GM12878 (cell line): ENCODE measurements around the gene SLC34A1. TPM values are rescaled to one million over a fixed set of nuclear protein-coding genes. Genes with fewer than 3 reads are reported as not detected.
A peak's percentile ranks its signal among the peaks of the same experiment; 100 is the strongest.

ENCODE experiments used
- ATAC-seq: fragments of 200-7000 bp; cut with Tn5 transposase; 3 replicates; pipeline ENCODE4 v1.9.1; 2020; ENCODE audit warnings: mild to moderate bottlenecking, moderate library complexity
- BruUV-seq: library from RNA; stranded (reverse); fragments of 400-500 nt; replicated peaks from 2 replicates; lab custom pipeline; 2021; lab: Mats Ljungman, UMichigan
- CTCF ChIA-PET: fragments of 300-600 bp; sonication (Branson Sonifier 250); formaldehyde crosslinking; extraction: SDS; loops from one replicate; lab custom pipeline; 2021; ENCODE audit warnings: inconsistent platforms; lab: Yijun Ruan, JAX
- POLR2A ChIA-PET: fragments of 350-600 bp; formaldehyde crosslinking; extraction: SDS; loops from one replicate; lab custom pipeline; 2021; ENCODE audit warnings: inconsistent platforms; lab: Charles Lee
- RAD21 ChIA-PET: fragments of 300-600 bp; sonication (Branson Sonifier 250); formaldehyde crosslinking; loops from one replicate; lab custom pipeline; 2023; ENCODE audit warnings: antibody characterized with exemption; ENCODE audit not compliant: unreplicated experiment; lab: Charles Lee
- SMC1A ChIA-PET: fragments of 300-600 bp; sonication (Branson Sonifier 250); formaldehyde crosslinking; loops from one replicate; lab custom pipeline; 2023; ENCODE audit not compliant: unreplicated experiment, uncharacterized antibody; lab: Charles Lee
- DNase-seq: peaks from one replicate; pipeline ENCODE4 v3.0.0-alpha.2; 2011; ENCODE audit warnings: low read depth, low spot score
- FAIRE-seq: peaks from 3 replicates; lab custom pipeline; 2011; peaks lifted over from hg19 to GRCh38; lab: Jason Lieb, UNC
- H2AFZ ChIP-seq: 2 replicates; pipeline ENCODE4 v1.6.0; 2011; ENCODE audit warnings: low read depth, low read length, control low read depth; ENCODE audit not compliant: control insufficient read depth
- H3K27ac ChIP-seq: 2 replicates; pipeline ENCODE4 v1.5.1; 2011; ENCODE audit warnings: control low read depth; ENCODE audit not compliant: control insufficient read depth, insufficient read depth
- H3K27me3 ChIP-seq, 2 experiments: replicated peaks in 1 of 2; 2 replicates each; pipeline versions ENCODE4 v1.6.0 to v1.6.1; 2011; ENCODE audit warnings: low read length in 1 of 2; ENCODE audit not compliant: control insufficient read depth in 2 of 2, insufficient read depth in 2 of 2
- H3K36me3 ChIP-seq, 2 experiments: 2 replicates each; pipeline ENCODE4 v1.5.1; 2011; ENCODE audit warnings: low read length in 1 of 2; ENCODE audit not compliant: control insufficient read depth in 2 of 2, insufficient read depth in 2 of 2
- H3K4me1 ChIP-seq: 2 replicates; pipeline ENCODE4 v1.6.1; 2011; ENCODE audit warnings: mild to moderate bottlenecking, low read length, moderate library complexity, mixed read lengths; ENCODE audit not compliant: control insufficient read depth, insufficient read depth
- H3K4me2 ChIP-seq: 2 replicates; pipeline ENCODE4 v1.6.0; 2011; ENCODE audit warnings: control low read depth; ENCODE audit not compliant: control insufficient read depth, insufficient read depth
- H3K4me3 ChIP-seq: fragments of 200-600 bp; sonication (generic); 2 replicates; pipeline ENCODE4 v1.5.1; 2016
- H3K79me2 ChIP-seq: 2 replicates; pipeline ENCODE4 v1.6.0; 2011; ENCODE audit warnings: low read length; ENCODE audit not compliant: control insufficient read depth, insufficient read depth
- H3K9ac ChIP-seq: 2 replicates; pipeline ENCODE4 v1.8.0; 2011; ENCODE audit warnings: low read length, control low read depth, mixed read lengths; ENCODE audit not compliant: control insufficient read depth, insufficient read depth
- H3K9me3 ChIP-seq: replicated peaks from 3 replicates; pipeline ENCODE4 v1.5.1; 2011; ENCODE audit warnings: mild to moderate bottlenecking, low read length; ENCODE audit not compliant: control insufficient read depth, insufficient read depth
- H4K20me1 ChIP-seq: 2 replicates; pipeline ENCODE4 v1.6.0; 2011; ENCODE audit not compliant: control insufficient read depth, insufficient read depth
- ASH2L ChIP-seq: fragments of 300-600, 200-600 bp; sonication (generic); IDR thresholded peaks from 2 replicates; pipeline ENCODE4 v1.6.1; 2017; ENCODE audit warnings: low read depth, mild to moderate bottlenecking, borderline replicate concordance
- ATF7 ChIP-seq: fragments of 450-650 bp; IDR thresholded peaks from 2 replicates; pipeline ENCODE4 v1.6.1; 2016; ENCODE audit warnings: low read depth, mild to moderate bottlenecking
- EZH2 ChIP-seq: IDR thresholded peaks from 2 replicates; pipeline ENCODE4 v1.6.1; 2012; ENCODE audit warnings: low read depth, mild to moderate bottlenecking, control low read depth, inconsistent platforms, low read length, borderline replicate concordance; ENCODE audit not compliant: control insufficient read depth
- HDAC2 ChIP-seq: fragments of 200-600 bp; sonication (generic); IDR thresholded peaks from 2 replicates; pipeline ENCODE4 v1.6.1; 2017
- KDM1A ChIP-seq: fragments of 200-600 bp; sonication (generic); IDR thresholded peaks from 2 replicates; pipeline ENCODE4 v1.6.1; 2016; ENCODE audit warnings: borderline replicate concordance
- SPI1 ChIP-seq: IDR thresholded peaks from 2 replicates; pipeline ENCODE4 v1.6.1; 2011; ENCODE audit warnings: low read depth, mild to moderate bottlenecking, low read length, moderate library complexity, borderline replicate concordance; ENCODE audit not compliant: insufficient read depth
- ZSCAN29 ChIP-seq: fragments of 450-650 bp; IDR thresholded peaks from 2 replicates; pipeline ENCODE4 v1.6.1; 2017; ENCODE audit warnings: mild to moderate bottlenecking, moderate library complexity
- WGBS: methylation state at CpG from one replicate; pipeline ENCODE4 v1.1.6; 2016; ENCODE audit warnings: low lambda C conversion rate; ENCODE audit not compliant: insufficient replicate concordance, insufficient coverage; ENCODE audit errors: missing lambda C conversion rate; 5-methylcytosine and 5-hydroxymethylcytosine counted together
- in situ Hi-C: fragments of 300-500 bp; cut with MboI; formaldehyde crosslinking; loops from 9 replicates; pipeline ENCODE4 v1.14.3; 2018; ENCODE audit warnings: mixed read lengths
- intact Hi-C: fragments of 100-400 bp; cut with micrococcal nuclease; formaldehyde crosslinking; loops from one replicate; pipeline ENCODE4 v1.14.2; 2022; ENCODE audit not compliant: unreplicated experiment
- polyA plus RNA-seq, 11 experiments: library from polyadenylated mRNA; depleted of rRNA in 4 of 11; unstranded in 6 of 11; stranded (reverse) in 5 of 11; fragments of >200 nt; fragmentation: Nextera tagmentation in 4 of 11; fragmentation: Illumina TruSeq in 1 of 11; extraction: Ambion mirVana in 4 of 11; extraction: Trizol in 1 of 11; gene quantifications; 1 replicate in 1 of 11; 2 replicates in 10 of 11; pipeline versions ENCODE4 v1.2.1 to v1.2.3, GENCODE V29; 2011 to 2016; ENCODE audit warnings: inconsistent platforms in 2 of 11, missing spikeins in 2 of 11, low read depth in 1 of 11
- total RNA-seq, 4 experiments: library from RNA; depleted of rRNA in 3 of 4; stranded (reverse); fragments of >200 nt in 3 of 4; fragmentation: Illumina TruSeq in 1 of 4; extraction: Trizol in 1 of 4; gene quantifications; 2 replicates each; pipeline versions ENCODE4 v1.2.1 to v1.2.3, GENCODE V29; 2013 to 2021
- TF ChIP-seq, protein P1 (sequence below): fragments of 450-650 bp; conservative IDR thresholded peaks from 2 replicates; pipeline ENCODE4 v1.6.1; 2017; ENCODE audit warnings: mild to moderate bottlenecking, moderate library complexity

SLC34A1 gene
- total and polyA plus RNA-seq, 10 of the 15 experiments (the other 5 are each of a cell fraction or from before 2014, with no cell fraction given), result 0.03 to 0.14 (median 0.09) TPM; not detected in 2

DNA sequence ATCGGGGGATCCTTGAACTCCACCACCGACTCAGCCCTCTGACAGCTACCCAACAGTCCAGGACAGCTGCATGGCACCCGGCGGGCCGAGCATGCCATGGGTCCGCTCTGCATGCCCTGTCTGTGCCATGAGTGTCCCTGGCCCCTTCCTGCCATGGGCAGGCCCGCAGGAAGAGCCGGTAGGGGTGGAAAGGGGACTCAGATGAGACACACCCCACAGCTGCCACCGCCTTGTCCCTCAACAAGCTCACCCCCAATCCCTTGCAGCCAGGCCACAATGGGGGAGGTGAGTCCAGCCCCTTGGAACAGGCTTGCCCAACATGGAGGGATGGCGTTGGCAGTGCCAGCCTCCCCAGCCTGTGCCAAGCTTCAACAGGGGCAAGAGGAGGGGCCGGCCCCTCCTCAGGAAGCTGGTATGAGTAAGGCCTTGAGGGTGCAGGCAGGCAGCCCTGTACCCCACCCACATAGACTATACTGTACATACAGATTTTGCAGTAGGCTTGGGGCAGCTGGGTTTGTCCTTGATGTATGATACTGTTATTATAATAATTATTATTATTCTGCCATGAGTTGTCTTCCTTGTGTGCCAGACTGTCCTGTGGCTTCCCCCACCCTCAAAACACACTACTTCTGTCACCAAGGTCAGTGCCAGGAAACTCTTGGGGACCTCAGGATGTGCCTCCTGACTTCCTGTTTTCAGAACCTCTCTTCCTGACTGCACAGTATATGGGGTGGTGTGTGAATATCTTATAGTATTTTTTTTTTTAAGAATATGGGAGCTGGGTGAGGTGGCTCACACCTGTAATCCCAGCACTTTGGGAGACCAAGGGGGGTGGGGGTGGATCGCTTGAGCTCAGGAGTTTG is 12.0 kb upstream of the SLC34A1 start:
- H3K9me3 ChIP-seq, result no peaks in the 10 kb centered on the region
- H3K79me2 ChIP-seq, result no peaks in the 10 kb centered on the region
- H3K4me3 ChIP-seq, result no peak overlapping the region
- H2AFZ ChIP-seq, result no peak overlapping the region
- no peak overlapping the region for H3K9ac ChIP-seq
- ATAC-seq (no peak), FAIRE-seq (no peak), DNase-seq (no peak)
- no peaks in the 10 kb centered on the region for H4K20me1 ChIP-seq
- TSS peak; percentile 44 for BruUV-seq
- intact Hi-C loops (no loop called here), in situ Hi-C loops (no loop called here)
- no peaks in the 10 kb centered on the region for H3K27me3 ChIP-seq
- ChIA-PET SMC1A (interaction anchor here (1.0 to 2.2 kb wide), 5 partner anchors 8 to 62 kb away, joined by 3 to 4 read pairs (median 3); partner anchors contain the start of genes RGS14 and SLC34A1), CTCF (interaction anchor here (0.7 to 6.0 kb wide), 10 partner anchors 11 to 81 kb away, joined by 3 to 88 read pairs (median 5); partner anchors contain the start of gene RGS14), RAD21 (interaction anchor here (0.6 to 1.7 kb wide), 3 partner anchors 16 to 18 kb away, joined by 4 to 8 read pairs (median 4); no protein-coding TSS in a partner anchor), POLR2A (interaction anchor here (0.8 to 2.8 kb wide), 5 partner anchors 10 to 55 kb away, joined by 3 to 7 read pairs (median 3); partner anchors contain the start of gene RGS14)
- H3K36me3 ChIP-seq, result peaks cover 13 to 17% of the 10 kb centered on the region in 2 experiments
- 89% methylated on average over 12 of the region's 12 CpGs for WGBS
- H3K27ac ChIP-seq, result no peak overlapping the region
- peak; percentile 33; the same call in 1 of the 2 replicates for TF ChIP-seq SPI1
- no peak for TF ChIP-seq ZSCAN29
- TF ChIP-seq EZH2, result no peak
- no peak for TF ChIP-seq ATF7
- no peak for TF ChIP-seq HDAC2
- no peak for TF ChIP-seq KDM1A
- TF ChIP-seq, protein P1, sequence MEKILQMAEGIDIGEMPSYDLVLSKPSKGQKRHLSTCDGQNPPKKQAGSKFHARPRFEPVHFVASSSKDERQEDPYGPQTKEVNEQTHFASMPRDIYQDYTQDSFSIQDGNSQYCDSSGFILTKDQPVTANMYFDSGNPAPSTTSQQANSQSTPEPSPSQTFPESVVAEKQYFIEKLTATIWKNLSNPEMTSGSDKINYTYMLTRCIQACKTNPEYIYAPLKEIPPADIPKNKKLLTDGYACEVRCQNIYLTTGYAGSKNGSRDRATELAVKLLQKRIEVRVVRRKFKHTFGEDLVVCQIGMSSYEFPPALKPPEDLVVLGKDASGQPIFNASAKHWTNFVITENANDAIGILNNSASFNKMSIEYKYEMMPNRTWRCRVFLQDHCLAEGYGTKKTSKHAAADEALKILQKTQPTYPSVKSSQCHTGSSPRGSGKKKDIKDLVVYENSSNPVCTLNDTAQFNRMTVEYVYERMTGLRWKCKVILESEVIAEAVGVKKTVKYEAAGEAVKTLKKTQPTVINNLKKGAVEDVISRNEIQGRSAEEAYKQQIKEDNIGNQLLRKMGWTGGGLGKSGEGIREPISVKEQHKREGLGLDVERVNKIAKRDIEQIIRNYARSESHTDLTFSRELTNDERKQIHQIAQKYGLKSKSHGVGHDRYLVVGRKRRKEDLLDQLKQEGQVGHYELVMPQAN, result no peak
- TF ChIP-seq ASH2L, result no peak
- H3K4me2 ChIP-seq, result no peak overlapping the region
- H3K4me1 ChIP-seq, result peaks cover 24% of the 10 kb centered on the region
